GM12891 (cell line): Measurements from ENCODE around the gene POC5.

Source experiments
- PAX5 ChIP-seq: IDR thresholded peaks from 2 replicates; pipeline ENCODE4 v1.6.1; 2011; ENCODE audit warnings: low read length, moderate library complexity, mild to moderate bottlenecking; ENCODE audit not compliant: insufficient read depth, severe bottlenecking
- POLR2A ChIP-seq: IDR thresholded peaks from 2 replicates; pipeline ENCODE4 v1.6.1; 2011; ENCODE audit warnings: low read depth, low read length, control low read depth
- POLR2AphosphoS5 ChIP-seq: IDR thresholded peaks from 2 replicates; pipeline ENCODE4 v1.6.1; 2011; ENCODE audit warnings: low read depth, low read length, control low read depth

GRCh38 chr5:75654693-75655295, 62.4 kb downstream of the POC5 start:
- no peak for TF ChIP-seq POLR2A
- TF ChIP-seq PAX5, result no peak
- no peak for TF ChIP-seq POLR2AphosphoS5
